GM18526 (cell line): Measurements from ENCODE around the gene DCAKD.

Experiments
- POLR2A ChIP-seq: IDR thresholded peaks from 3 replicates; pipeline ENCODE4 v1.6.1; 2011; ENCODE audit not compliant: insufficient read length; ENCODE audit errors: extremely low read depth

The DCAKD gene

DNA sequence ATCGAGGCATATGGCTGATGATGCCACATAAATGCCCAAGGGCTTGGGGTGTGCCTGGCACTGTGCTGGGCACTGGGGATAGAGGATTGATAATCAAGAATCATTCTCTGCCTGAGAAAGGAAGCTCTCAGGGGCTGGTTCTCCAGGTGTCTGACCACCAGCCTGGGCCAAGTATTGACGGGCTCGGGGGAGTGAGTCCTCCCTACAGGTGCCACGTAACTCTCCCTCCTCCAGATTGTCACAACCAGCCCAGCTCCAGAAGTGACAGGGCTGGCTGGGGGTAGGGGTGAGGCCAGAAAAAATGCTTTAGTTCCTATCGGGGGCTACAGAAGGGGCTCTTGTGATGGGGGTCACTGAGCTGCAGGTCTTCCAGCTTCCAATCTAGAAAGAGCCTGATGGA, 72.6 kb downstream of the DCAKD start:
- TF ChIP-seq POLR2A: no peak

DNA sequence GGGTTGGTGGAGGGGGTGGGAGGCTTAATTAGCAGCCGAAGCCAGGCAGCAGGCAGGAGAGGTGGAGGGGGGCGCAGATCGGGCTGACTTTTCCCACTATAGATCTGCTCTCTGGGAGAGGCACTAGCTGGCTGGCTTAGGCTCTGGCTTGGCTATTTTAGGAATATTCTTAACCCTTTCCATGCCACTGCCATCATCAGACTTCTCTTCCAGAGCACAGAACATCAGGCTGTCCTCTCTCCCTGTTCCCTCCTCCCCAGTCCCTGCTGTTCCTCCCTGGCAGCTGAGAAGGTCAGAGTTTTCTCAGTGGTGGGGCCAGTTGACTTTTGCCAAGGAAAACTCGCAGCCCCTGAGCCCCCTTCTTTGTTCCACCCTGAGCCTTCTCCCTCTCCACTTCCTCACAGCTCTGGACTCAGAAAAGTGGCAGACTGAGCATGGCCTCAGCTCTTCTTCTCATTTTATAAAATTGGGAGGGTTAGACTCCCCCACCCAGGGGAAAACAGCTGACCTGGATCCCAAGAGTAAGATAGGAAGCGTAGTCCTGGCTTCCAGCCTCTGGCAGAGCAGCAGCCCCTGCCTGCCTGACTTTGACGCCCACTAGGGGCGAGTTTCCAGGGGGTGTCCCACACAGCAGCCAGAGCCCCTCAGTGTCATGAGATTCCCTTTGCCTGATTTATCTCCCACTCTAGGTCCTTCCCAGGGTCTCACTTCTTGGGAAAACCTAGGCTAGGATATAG, 73.5 kb downstream of the DCAKD start:
- no peak for TF ChIP-seq POLR2A

DNA sequence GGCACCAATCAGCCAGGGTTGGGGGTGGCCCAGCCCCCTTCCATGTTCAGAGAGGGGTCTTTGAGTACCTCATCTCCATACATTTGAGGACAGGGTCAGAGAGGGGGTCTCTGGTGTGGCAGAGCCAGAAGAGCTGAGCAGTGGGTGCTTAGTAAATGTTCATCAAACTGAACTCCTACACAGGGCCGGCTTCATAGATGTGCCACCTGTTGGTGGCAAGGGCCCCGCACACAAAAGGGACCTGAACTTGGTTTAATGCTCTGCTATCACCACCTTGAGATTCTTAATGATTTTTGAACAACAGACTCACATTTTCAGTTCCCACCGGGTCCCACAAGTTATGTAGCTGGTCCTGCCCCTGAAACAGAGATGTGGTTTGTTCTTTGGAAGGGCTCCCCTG, 74.4 kb downstream of the DCAKD start:
- TF ChIP-seq POLR2A: no peak

DNA sequence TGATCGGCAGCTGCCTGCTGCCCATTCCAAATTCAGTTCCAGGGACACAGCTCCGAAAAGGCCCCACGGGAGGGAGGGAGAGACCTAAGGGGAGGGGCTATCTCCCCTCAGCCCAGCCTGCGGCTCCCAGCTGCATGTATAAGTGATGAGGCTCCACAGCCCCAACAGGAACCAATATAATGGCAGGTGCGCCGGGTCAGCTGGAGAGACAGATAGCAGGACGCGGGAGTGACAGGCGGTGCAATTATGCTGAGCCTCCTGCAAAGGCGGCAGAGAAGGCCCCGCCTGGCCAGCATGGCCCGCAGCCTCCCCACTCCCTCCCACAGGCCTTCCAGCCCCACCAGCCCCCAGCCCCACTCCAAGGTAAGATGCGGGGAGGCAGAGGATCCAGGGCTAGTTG, 75.2 kb downstream of the DCAKD start:
- TF ChIP-seq POLR2A: no peak
